Stimulated activated naive CD8-positive, alpha-beta T cell treated with anti-CD3 and anti-CD28 coated beads, Interleukin-15, amount 100 ng/mL, for 72 hours (primary cell): Measurements from ENCODE around the gene PPID.
"Not testable (repeated sequence)": the region's sequence is repeated elsewhere in the genome, so short reads cannot be mapped to it uniquely, and the experiment has no call there.

ENCODE experiments used
- ATAC-seq: fragments of 150-1000 bp; cut with Tn5 transposase; 2 replicates; pipeline ENCODE4 v1.10.0; 2021; ENCODE audit warnings: mild to moderate bottlenecking, moderate library complexity
- DNase-seq, 2 donors: peaks; one replicate each; pipeline ENCODE4 v3.0.0; 2021 to 2022
- H3K27ac Mint-ChIP-seq, 2 donors: one replicate each; pipeline ENCODE4 v1.8.0; 2022; ENCODE audit warnings: mild to moderate bottlenecking in 2 of 2, mixed read lengths in 2 of 2, moderate library complexity in 2 of 2
- H3K27me3 Mint-ChIP-seq: one replicate; pipeline ENCODE4 v1.8.0; 2022; ENCODE audit warnings: mixed read lengths
- H3K4me1 Mint-ChIP-seq: one replicate; pipeline ENCODE4 v1.8.0; 2022; ENCODE audit warnings: mild to moderate bottlenecking, mixed read lengths
- H3K4me3 Mint-ChIP-seq, 2 donors: one replicate each; pipeline ENCODE4 v1.8.0; 2022; ENCODE audit warnings: mild to moderate bottlenecking in 2 of 2, mixed read lengths in 2 of 2, moderate library complexity in 1 of 2
- H3K9me3 Mint-ChIP-seq, 2 donors: one replicate each; pipeline ENCODE4 v1.8.0; 2022; ENCODE audit warnings: mixed read lengths in 2 of 2

PPID gene

DNA sequence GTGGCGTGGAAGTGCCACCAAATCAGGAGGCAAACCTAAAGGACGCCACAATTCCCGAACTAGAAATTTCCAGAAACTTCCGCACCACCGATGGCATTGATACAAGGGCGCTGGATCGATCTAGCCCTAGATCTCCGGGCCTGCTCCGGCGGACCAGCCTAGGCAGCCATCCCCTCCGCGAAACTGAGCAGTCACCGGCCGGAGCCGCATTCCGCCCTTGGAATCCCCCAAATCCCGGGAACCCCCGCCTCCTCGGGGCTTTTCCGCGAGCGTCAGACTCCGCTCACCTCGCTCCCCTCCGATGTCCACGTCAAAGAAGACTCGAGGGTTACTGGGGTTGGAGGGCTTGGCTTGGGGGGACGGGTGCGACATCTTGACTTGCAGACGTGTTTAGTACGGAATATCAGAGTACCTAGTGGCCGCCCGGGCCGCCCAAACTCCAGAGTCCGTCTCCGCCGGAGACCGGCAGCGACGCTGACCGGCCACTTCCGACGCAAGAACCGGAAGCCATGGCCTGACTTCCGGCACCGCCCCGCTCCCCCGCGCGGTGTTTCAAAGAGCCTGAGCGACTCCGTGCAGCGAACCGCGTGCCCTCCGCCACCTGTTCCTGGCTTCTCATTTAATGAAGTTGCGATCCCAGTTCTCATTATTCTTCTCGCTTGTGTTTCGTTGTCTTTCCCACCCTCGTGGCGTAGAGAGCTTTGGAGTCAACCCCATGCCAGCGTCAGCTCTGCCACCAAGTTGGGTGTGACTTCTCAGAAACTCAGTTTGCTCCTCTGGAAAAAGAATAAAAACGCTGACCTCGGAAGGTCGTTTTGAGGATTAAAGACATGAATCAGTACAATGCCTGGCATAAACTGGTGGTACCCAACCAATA lies at the start of gene PPID:
Gene PPID (minus strand): TSS at position 480 of the 877 bp plus-strand sequence. CDS start 108 bp downstream, at position 372.
- peaks cover 34% of the 10 kb centered on the region for H3K4me1 Mint-ChIP-seq
- H3K27me3 Mint-ChIP-seq = no peaks in the 10 kb centered on the region
- peak; percentile 96 for ATAC-seq
- H3K9me3 Mint-ChIP-seq = no peaks in the 10 kb centered on the region
- DNase-seq = peak; percentile 76 to 84
- H3K4me3 Mint-ChIP-seq = peak within 1 kb of the TSS; percentile 92 to 95
- H3K27ac Mint-ChIP-seq = peak within 1 kb of the TSS; percentile 96 to 98

DNA sequence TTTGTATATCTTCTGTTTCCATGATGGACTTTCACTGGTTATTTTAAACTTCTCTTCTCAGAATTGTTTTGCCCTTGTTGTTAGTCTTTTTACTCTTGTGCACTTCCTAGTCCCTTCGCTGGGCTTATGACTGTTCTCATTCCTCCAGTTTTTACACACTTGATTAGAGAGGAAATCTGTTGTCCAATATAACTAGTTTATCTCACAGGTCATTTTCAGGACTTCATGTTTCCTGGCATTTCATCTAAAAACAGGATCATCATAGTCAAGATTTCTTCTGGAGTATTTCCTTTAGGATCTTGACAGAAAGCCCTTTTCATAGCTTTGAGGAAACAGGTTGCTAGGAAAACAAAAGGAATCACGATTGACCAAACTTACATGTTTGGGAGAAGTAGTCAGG lies 48.6 kb upstream of the PPID start:
- ATAC-seq (no peak), DNase-seq (no peak)
- Mint-ChIP-seq H3K27me3 (no peaks in the 10 kb centered on the region), H3K27ac (peak overlapping the region in 1 of 2 donors; percentile 82), H3K4me1 (peaks cover 52% of the 10 kb centered on the region), H3K9me3 (no peaks in the 10 kb centered on the region), H3K4me3 (no peak overlapping the region)

DNA sequence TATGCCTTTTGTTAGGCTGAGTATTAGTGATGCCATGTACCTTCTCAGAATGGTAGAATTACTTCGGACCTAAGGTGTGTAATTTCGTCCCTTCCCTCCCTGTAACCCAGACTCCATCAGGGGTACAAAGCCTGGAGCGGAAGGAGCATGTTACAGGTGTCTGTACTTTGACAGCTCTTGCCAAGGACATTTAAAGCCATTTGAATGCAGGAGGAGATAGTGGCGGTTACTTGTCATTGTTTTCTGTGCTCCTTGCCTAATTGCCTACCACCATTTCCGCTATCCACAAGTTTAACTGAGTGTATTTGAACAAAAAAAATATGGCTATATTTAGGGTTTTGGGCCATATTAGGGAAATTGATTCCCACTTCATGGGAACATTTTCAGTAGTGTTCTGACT lies 47.5 kb upstream of the PPID start:
- Mint-ChIP-seq H3K4me1 (peaks cover 56% of the 10 kb centered on the region), H3K9me3 (no peaks in the 10 kb centered on the region), H3K4me3 (peak overlapping the region in 1 of 2 donors; percentile 100), H3K27me3 (no peaks in the 10 kb centered on the region), H3K27ac (no peak overlapping the region)
- DNase-seq (no peak), ATAC-seq (no peak)

DNA sequence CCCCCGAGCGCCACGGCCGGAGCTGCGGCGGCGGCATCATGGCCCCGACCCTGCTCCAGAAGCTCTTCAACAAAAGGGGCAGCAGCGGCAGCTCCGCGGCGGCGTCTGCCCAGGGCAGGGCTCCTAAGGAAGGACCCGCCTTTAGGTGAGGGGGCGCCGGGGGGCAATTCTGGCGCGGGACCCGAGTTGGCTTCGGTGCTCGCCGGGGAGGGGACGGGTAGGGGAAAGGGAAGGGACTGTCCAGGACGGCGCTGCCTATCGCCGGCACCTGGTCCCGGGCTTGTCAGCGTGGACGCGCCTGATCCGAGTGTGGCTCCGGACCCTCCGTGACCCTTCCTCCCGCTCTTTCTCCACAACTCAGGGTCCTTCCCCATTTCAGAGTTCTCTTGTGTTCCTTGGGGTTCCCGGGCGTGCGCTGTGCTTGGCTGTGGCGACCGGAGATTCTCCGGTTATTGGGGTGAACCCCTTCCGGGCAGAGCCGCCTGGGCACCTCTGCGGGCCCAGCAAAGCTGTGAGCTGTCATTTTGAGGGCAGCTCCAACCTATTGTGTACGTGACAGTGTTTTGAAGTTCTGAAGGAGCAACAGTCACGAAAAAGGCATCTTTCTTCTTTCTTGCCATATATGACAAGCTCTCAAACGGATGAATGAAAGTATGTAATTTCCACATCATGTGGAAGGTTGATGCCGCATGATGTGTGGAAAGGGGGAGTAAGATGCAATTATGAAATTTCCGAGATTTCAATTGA lies 46.2 kb upstream of the PPID start:
- no peaks in the 10 kb centered on the region for H3K27me3 Mint-ChIP-seq
- DNase-seq = peak; percentile 53 to 54
- peak overlapping the region; percentile 100 for H3K4me3 Mint-ChIP-seq
- H3K4me1 Mint-ChIP-seq = peaks cover 48% of the 10 kb centered on the region
- ATAC-seq = peak; percentile 70
- no peaks in the 10 kb centered on the region for H3K9me3 Mint-ChIP-seq
- H3K27ac Mint-ChIP-seq = peak overlapping the region; percentile 98 to 99

DNA sequence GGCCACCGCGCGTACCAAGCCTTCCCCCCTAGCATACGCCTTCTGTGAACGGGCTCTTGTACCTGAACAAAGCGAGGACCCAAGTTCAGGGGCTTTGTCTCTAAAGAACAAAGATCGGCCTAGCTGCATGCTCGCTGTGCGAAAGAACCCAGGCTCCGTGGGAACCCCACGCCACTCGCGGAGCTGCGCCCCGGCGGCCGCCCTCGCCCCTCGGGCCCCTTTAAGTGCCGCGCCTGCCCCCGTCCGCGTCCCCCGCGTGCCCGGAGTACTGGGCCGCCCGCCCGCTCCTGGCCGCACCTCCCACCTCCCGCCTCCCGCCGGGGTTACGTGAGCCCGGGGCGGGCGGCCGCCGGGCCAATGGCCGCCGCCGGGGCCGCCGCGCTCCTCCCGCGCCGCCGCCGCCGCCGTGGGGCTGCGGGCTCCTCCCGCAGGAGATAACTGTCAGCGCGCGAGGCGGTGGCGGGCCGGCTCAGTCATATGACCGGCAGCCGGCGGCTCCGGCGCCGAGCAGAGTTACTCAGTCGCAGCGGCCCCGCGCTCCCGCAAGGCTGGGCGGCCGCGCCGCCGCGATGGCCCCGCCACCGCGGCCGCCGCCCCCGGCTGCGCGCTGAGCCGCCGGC lies 45.5 kb upstream of the PPID start, which contains the start of gene FNIP2:
Gene FNIP2 (plus strand): TSS at position 472 of the 620 bp plus-strand sequence. CDS start 187 bp downstream, outside the sequence.
- peak; percentile 86 for ATAC-seq
- peak; percentile 63 to 65 for DNase-seq
- Mint-ChIP-seq H3K9me3 (no peaks in the 10 kb centered on the region), H3K4me3 (peak within 1 kb of the TSS; percentile 100), H3K4me1 (peaks cover 48% of the 10 kb centered on the region), H3K27me3 (no peaks in the 10 kb centered on the region), H3K27ac (peak within 1 kb of the TSS; percentile 98 to 99)

DNA sequence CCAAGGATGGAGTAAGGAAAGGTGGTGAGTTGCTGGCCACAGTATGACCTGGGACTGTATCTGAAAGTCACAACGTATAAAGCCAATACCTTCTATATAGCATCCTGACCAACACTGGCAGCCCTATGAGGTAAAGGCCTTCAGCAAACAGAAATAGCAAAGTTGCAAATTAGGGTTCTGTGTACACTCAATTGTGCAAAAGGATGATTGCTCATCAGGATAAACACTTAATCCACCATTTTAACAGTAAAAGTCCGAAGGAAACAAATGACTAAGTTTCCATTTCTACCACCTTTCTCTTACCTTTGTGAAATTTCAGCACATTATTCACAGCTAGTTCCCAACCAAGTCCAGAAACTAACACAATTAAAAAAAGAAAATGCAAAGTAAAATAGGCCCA lies 44.3 kb upstream of the PPID start:
- Mint-ChIP-seq H3K27me3 (no peaks in the 10 kb centered on the region), H3K4me1 (peaks cover 47% of the 10 kb centered on the region), H3K27ac (peak overlapping the region in 1 of 2 donors; percentile 47), H3K9me3 (no peaks in the 10 kb centered on the region), H3K4me3 (peak overlapping the region in 1 of 2 donors; percentile 73)
- ATAC-seq = no peak
- DNase-seq = no peak

DNA sequence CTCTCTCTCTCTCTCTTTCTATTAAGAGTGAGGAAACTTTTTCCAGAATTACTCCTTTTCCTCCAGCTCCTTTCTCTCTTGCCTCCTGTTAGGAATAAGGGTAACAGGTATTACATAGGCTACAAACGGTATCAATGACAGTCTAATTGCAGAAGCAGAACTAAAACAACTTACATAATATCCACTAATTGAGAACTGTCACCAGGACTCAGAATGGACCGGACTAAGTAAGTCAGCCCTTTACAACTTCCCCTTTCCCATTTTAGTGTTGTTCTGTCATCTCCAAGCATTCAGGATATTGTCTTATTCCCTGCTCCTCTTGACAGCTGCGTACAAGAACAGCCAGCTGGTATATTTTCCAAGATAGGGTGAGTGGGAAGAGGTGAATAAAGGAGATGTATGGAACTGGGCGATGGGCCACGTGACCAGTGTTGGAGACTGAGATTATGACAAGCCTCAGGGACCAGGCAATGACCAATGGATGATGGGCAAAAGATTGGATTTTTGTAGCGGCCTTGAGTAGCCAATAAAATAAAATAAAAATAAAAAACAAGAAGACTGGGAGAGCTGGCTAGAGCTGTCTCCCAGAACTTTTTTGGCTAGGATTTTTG lies 43.3 kb upstream of the PPID start:
- no peak for ATAC-seq
- H3K27ac Mint-ChIP-seq = no peak overlapping the region
- no peaks in the 10 kb centered on the region for H3K9me3 Mint-ChIP-seq
- peaks cover 38% of the 10 kb centered on the region for H3K4me1 Mint-ChIP-seq
- no peak overlapping the region for H3K4me3 Mint-ChIP-seq
- no peaks in the 10 kb centered on the region for H3K27me3 Mint-ChIP-seq
- DNase-seq = no peak

DNA sequence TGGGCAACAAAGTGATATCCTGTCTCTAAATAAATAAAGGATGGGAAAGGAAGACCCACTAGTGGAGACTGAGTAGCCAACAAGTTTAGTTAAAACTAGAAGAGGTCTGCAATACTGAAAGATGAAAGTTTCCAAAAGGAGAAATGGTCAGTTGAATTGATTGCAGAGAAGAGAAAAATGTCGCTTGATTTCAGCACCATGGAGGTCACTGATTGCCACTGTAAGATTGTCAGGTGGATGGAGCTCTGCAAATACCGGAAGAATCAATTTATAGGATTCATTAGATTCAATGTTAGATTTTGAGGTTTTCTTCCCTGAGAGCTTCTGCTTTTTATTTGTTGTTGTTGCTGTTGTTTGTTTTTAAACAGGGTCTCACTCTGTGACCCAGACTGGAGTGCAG lies 40.3 kb upstream of the PPID start:
- H3K27me3 Mint-ChIP-seq = peaks cover 7% of the 10 kb centered on the region
- DNase-seq = no peak
- no peak overlapping the region for H3K27ac Mint-ChIP-seq
- H3K9me3 Mint-ChIP-seq = no peaks in the 10 kb centered on the region
- ATAC-seq = no peak
- H3K4me3 Mint-ChIP-seq = no peak overlapping the region
- H3K4me1 Mint-ChIP-seq = peaks cover 18% of the 10 kb centered on the region

DNA sequence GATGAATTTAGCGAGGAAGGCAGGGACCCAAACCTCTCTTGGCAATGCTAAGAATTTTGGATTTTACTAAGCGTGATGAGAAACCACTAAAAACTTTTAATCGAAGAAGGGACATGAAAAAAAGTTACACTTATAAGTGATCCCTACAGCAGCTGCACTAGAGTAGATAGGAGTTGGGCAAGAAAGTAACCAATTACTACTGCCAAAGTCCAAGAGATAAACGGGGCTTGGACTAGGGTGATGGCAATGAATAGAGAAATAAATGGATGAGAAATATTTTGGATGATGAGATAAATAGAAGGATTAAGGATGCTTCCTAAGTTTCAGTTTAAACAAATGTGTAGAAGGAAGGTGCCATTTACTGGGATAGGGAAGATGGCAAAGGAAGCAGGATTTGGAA lies 39.4 kb upstream of the PPID start:
- no peak for DNase-seq
- Mint-ChIP-seq H3K27ac (no peak overlapping the region), H3K4me3 (no peak overlapping the region), H3K27me3 (peaks cover 7% of the 10 kb centered on the region), H3K4me1 (peaks cover 10% of the 10 kb centered on the region), H3K9me3 (no peaks in the 10 kb centered on the region)
- ATAC-seq = no peak

DNA sequence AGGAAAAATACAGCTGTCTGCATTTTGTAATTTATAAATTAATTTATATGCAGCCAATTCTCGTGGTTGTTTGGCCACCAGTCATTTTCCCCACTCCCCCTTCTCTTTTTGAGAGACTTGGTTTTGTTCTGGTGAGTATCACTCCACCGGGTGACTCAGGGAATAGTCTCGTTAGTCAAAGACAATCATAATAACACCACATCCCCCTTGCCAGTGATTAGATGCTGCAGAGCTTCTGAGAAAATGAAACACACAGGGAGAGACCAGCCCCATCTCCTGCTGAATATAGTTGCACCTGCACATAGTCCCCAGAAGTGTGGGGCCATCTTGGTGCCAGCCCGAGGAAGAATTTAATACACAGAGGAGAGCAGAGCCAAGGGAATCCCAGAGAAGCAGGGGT lies 37.7 kb upstream of the PPID start:
- H3K4me1 Mint-ChIP-seq = no peaks in the 10 kb centered on the region
- ATAC-seq = peak; percentile 35
- no peaks in the 10 kb centered on the region for H3K9me3 Mint-ChIP-seq
- no peak overlapping the region for H3K4me3 Mint-ChIP-seq
- DNase-seq = no peak
- peaks cover 14% of the 10 kb centered on the region for H3K27me3 Mint-ChIP-seq
- H3K27ac Mint-ChIP-seq = no peak overlapping the region

DNA sequence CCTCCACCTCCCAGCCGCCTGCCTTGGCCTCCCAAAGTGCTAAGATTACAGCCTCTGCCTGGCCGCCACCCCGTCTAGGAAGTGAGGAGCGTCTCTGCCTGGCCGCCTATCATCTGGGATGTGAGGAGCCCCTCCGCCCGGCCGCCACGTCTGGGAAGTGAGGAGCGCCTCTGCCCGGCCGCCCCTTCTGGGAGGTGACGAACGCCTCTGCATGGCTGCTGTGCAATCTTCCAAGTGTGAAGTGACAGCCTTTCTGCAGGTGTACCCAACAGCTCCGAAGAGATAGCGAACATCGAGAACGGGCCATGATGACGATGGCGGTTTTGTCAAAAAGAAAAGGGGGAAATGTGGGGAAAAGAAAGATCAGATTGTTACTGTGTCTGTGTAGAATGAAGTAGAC lies 36.3 kb upstream of the PPID start:
- DNase-seq, H3K27ac Mint-ChIP-seq, ATAC-seq, H3K4me3 Mint-ChIP-seq, H3K9me3 Mint-ChIP-seq, H3K4me1 Mint-ChIP-seq: not testable (repeated sequence)
- peaks cover 18% of the 10 kb centered on the region for H3K27me3 Mint-ChIP-seq

DNA sequence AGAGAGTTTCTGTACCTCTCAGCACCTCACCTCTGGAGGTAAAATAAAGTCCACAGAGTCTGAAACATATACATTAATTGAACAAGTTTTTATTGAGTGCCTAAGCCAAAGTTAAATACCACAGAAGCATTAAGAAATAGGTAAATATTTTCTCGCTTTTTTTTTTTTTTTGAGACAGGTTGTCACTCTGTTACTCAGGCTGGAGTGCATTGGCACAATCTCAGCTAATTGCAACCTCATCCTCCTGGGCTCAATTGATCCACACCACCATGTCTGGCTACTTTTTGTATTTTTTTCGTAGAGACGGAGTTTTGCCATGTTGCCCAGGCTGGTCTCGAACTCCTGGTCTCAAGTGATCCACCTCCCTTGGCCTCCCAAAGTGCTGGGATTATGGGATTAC lies 35.5 kb upstream of the PPID start:
- Mint-ChIP-seq H3K9me3 (no peaks in the 10 kb centered on the region), H3K4me3 (no peak overlapping the region), H3K27ac (no peak overlapping the region), H3K4me1 (no peaks in the 10 kb centered on the region), H3K27me3 (peaks cover 18% of the 10 kb centered on the region)
- ATAC-seq (no peak), DNase-seq (no peak)

DNA sequence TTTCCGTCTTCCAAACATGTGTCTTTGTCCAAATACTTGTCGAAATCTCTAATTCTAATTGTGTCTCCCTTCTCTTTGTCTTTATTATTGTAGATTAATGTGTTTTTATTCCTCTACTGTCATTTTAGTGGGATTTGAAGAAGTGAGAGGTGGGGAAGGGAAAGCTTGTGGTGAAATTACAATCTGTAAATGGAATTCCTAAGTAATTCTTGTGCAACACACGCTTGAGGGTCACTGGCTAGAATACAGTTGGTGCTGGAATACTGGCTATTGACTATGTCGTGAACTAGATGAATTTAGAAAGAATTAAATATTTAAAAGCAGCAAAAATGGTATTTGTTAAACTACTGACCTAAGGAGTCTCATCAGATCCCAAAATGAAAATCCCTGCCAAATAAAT lies 34.9 kb upstream of the PPID start:
- H3K27me3 Mint-ChIP-seq = peaks cover 18% of the 10 kb centered on the region
- no peak overlapping the region for H3K4me3 Mint-ChIP-seq
- no peak for ATAC-seq
- H3K9me3 Mint-ChIP-seq = no peaks in the 10 kb centered on the region
- H3K4me1 Mint-ChIP-seq = no peaks in the 10 kb centered on the region
- no peak for DNase-seq
- H3K27ac Mint-ChIP-seq = no peak overlapping the region

DNA sequence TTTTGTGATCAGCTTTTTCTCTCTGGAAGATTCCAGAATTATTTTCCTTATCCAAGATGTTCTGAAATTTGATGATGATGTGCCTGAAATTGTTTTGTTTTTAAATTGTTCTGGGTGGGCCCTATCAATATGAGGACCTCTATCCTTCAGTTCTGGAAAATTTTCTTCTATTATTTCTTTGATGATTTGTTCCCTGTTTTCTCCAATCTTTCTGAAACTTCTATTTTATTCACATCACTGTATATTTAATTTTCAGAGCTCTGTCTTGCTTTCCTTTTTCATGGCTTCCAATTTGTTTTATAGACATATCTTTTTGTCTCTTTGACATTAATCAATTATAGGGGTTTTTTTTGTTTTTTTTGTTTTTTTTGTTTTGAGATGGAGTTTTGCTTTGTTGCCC lies 33.4 kb upstream of the PPID start:
- ATAC-seq = no peak
- H3K4me3 Mint-ChIP-seq = no peak overlapping the region
- no peaks in the 10 kb centered on the region for H3K9me3 Mint-ChIP-seq
- no peak overlapping the region for H3K27ac Mint-ChIP-seq
- H3K27me3 Mint-ChIP-seq = peaks cover 18% of the 10 kb centered on the region
- no peak for DNase-seq
- no peaks in the 10 kb centered on the region for H3K4me1 Mint-ChIP-seq

DNA sequence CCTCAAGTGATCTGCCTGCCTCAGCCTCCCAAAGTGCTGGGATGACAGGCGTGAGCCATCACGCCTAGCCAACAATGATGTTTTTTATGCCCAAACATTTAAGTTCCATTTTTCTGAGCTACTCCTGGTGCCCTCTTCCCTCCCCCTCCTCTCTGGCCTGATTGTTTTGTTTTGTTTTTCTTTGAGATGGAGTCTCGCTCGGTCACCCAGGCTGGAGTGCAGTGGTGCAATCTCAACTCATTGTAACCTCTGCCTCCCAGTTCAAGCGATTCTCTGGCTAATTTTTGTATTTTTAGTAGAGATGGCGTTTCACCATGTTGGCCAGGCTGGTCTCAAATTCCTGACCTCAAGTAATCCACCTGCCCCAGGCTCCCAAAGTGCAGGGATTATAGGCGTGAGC lies 32.6 kb upstream of the PPID start:
- DNase-seq, H3K27ac Mint-ChIP-seq, H3K4me1 Mint-ChIP-seq: not testable (repeated sequence)

More for the DNA sequence above, 32.6 kb upstream of the PPID start:
- ATAC-seq, H3K9me3 Mint-ChIP-seq, H3K4me3 Mint-ChIP-seq: not testable (repeated sequence)
- H3K27me3 Mint-ChIP-seq = peaks cover 18% of the 10 kb centered on the region
